H1 (cell line): ENCODE results near the gene ASTN2. TPM values are rescaled to one million over a fixed set of nuclear protein-coding genes. Genes with fewer than 3 reads are reported as not detected.

ENCODE experiments used
- CTCF ChIA-PET: fragments of 300-600 bp; sonication (Branson Sonifier 250); formaldehyde crosslinking; loops from one replicate; lab custom pipeline; 2021; ENCODE audit not compliant: partially characterized antibody; lab: Charles Lee
- POLR2A ChIA-PET: fragments of 300-600 bp; sonication (Branson Sonifier 250); formaldehyde crosslinking; loops from one replicate; lab custom pipeline; 2021; ENCODE audit warnings: inconsistent platforms; ENCODE audit not compliant: partially characterized antibody; lab: Charles Lee
- DNase-seq, 2 experiments: peaks; one replicate each; pipeline versions ENCODE4 v3.0.0 to v3.0.0-alpha.2; 2010 to 2022; ENCODE audit warnings: low spot score in 2 of 2, low read depth in 1 of 2, mixed read lengths in 1 of 2
- FAIRE-seq: peaks from 2 replicates; lab custom pipeline; 2011; peaks lifted over from hg19 to GRCh38; lab: Jason Lieb, UNC
- H2AFZ ChIP-seq: 2 replicates; pipeline ENCODE4 v1.8.1; 2012; ENCODE audit warnings: low read length, inconsistent platforms
- H2AK5ac ChIP-seq: 2 replicates; pipeline ENCODE4 v1.6.1; 2013; ENCODE audit warnings: low read depth, low read length
- H2BK120ac ChIP-seq: replicated peaks from 2 replicates; pipeline ENCODE3; 2013; ENCODE audit warnings: low read depth, low read length, inconsistent platforms
- H2BK12ac ChIP-seq: 2 replicates; pipeline ENCODE4 v1.6.1; 2013; ENCODE audit warnings: low read depth, low read length
- H2BK15ac ChIP-seq: 2 replicates; pipeline ENCODE4 v1.6.1; 2013; ENCODE audit warnings: low read length
- H2BK20ac ChIP-seq: 2 replicates; pipeline ENCODE4 v1.6.1; 2013; ENCODE audit warnings: low read length
- H2BK5ac ChIP-seq: 2 replicates; pipeline ENCODE4 v1.6.1; 2013; ENCODE audit warnings: low read depth, low read length
- H3K14ac ChIP-seq: 2 replicates; pipeline ENCODE4 v1.6.1; 2013; ENCODE audit warnings: inconsistent platforms; ENCODE audit not compliant: insufficient read length
- H3K18ac ChIP-seq: 2 replicates; pipeline ENCODE4 v1.6.1; 2013; ENCODE audit warnings: low read length; ENCODE audit errors: extremely low read depth
- H3K23ac ChIP-seq: 2 replicates; pipeline ENCODE4 v1.6.1; 2013; ENCODE audit warnings: inconsistent platforms; ENCODE audit not compliant: insufficient read length
- H3K23me2 ChIP-seq: 2 replicates; pipeline ENCODE4 v1.6.1; 2013; ENCODE audit warnings: low read depth, low read length
- H3K27ac ChIP-seq: 2 replicates; pipeline ENCODE4 v1.6.1; 2011; ENCODE audit warnings: low read depth, low read length, inconsistent platforms
- H3K27me3 ChIP-seq, 4 experiments: replicated peaks in 1 of 4; 1 replicate in 1 of 4; 2 replicates in 3 of 4; pipeline versions ENCODE4 v1.6.1 to v1.8.1; 2011 to 2013; ENCODE audit warnings: low read length in 3 of 4, mild to moderate bottlenecking in 3 of 4, inconsistent platforms in 2 of 4, mixed read lengths in 2 of 4, moderate library complexity in 1 of 4; ENCODE audit not compliant: control insufficient read depth in 3 of 4, insufficient read depth in 3 of 4; ENCODE audit errors: extremely low read depth in 1 of 4
- H3K36me3 ChIP-seq, 4 experiments: 2 replicates each; pipeline versions ENCODE4 v1.6.1 to v1.8.1; 2011 to 2013; ENCODE audit warnings: mild to moderate bottlenecking in 4 of 4, low read length in 3 of 4, moderate library complexity in 2 of 4, control low read depth in 1 of 4, inconsistent platforms in 1 of 4; ENCODE audit not compliant: insufficient read depth in 4 of 4, control insufficient read depth in 2 of 4
- H3K4ac ChIP-seq: replicated peaks from 2 replicates; pipeline ENCODE3; 2013; ENCODE audit warnings: low read length, low read depth, mixed read lengths, inconsistent platforms; ENCODE audit not compliant: insufficient read length
- H3K4me1 ChIP-seq, 4 experiments: replicated peaks in 1 of 4; 1 replicate in 1 of 4; 2 replicates in 3 of 4; pipeline versions ENCODE4 v1.6.1 to v1.8.1; 2011 to 2013; ENCODE audit warnings: low read length in 3 of 4, inconsistent platforms in 2 of 4, mixed read lengths in 1 of 4; ENCODE audit not compliant: insufficient read depth in 4 of 4, control insufficient read depth in 3 of 4
- H3K4me2 ChIP-seq, 2 experiments: 2 replicates each; pipeline versions ENCODE4 v1.6.1 to v1.8.1; 2011 to 2013; ENCODE audit warnings: low read depth in 2 of 2, low read length in 2 of 2, control low read depth in 1 of 2, inconsistent platforms in 1 of 2, mild to moderate bottlenecking in 1 of 2; ENCODE audit not compliant: insufficient read depth in 1 of 2
- H3K4me3 ChIP-seq, 4 experiments: fragments of 200-600, 300-600 bp in 1 of 4; sonication (generic), shearing (Covaris generic), sonication (Bioruptor Twin) in 1 of 4; 2 replicates each; pipeline versions ENCODE4 v1.5.1 to v1.8.1; 2011 to 2016; ENCODE audit warnings: low read length in 4 of 4, low read depth in 3 of 4, control low read depth in 2 of 4, inconsistent platforms in 2 of 4, mild to moderate bottlenecking in 2 of 4, mixed read lengths in 1 of 4, moderate library complexity in 1 of 4; ENCODE audit not compliant: insufficient read depth in 2 of 4; ENCODE audit errors: extremely low read depth in 1 of 4
- H3K56ac ChIP-seq: replicated peaks from 2 replicates; pipeline ENCODE3; 2013; ENCODE audit warnings: low read depth, mild to moderate bottlenecking, mixed read lengths, low read length, inconsistent platforms; ENCODE audit not compliant: insufficient read length
- H3K79me1 ChIP-seq: 2 replicates; pipeline ENCODE4 v1.6.1; 2013; ENCODE audit warnings: low read depth, low read length, control low read depth
- H3K79me2 ChIP-seq, 2 experiments: 2 replicates each; pipeline versions ENCODE4 v1.6.1 to v1.8.1; 2012 to 2013; ENCODE audit warnings: low read length in 2 of 2, mild to moderate bottlenecking in 2 of 2, inconsistent platforms in 1 of 2; ENCODE audit not compliant: insufficient read depth in 2 of 2, control insufficient read depth in 1 of 2
- H3K9ac ChIP-seq, 4 experiments: replicated peaks in 1 of 4; 1 replicate in 1 of 4; 2 replicates in 3 of 4; pipeline versions ENCODE4 v1.6.1 to v1.8.1; 2011 to 2013; ENCODE audit warnings: low read depth in 3 of 4, low read length in 3 of 4, control low read depth in 2 of 4, mild to moderate bottlenecking in 2 of 4, moderate library complexity in 2 of 4, inconsistent platforms in 1 of 4; ENCODE audit errors: extremely low read depth in 1 of 4
- H3K9me3 ChIP-seq, 2 experiments: 2 replicates each; pipeline versions ENCODE4 v1.6.1 to v1.8.1; 2012 to 2013; ENCODE audit warnings: mild to moderate bottlenecking in 2 of 2, moderate library complexity in 2 of 2, control low read depth in 1 of 2, inconsistent platforms in 1 of 2, low read depth in 1 of 2, low read length in 1 of 2, mixed read lengths in 1 of 2; ENCODE audit not compliant: insufficient read depth in 2 of 2
- H4K20me1 ChIP-seq, 2 experiments: replicated peaks in 1 of 2; 2 replicates each; pipeline versions ENCODE3 to v1.8.1; 2011 to 2013; ENCODE audit warnings: inconsistent platforms in 2 of 2, low read length in 2 of 2, mild to moderate bottlenecking in 1 of 2; ENCODE audit not compliant: insufficient read depth in 2 of 2, control insufficient read depth in 1 of 2
- H4K5ac ChIP-seq: 2 replicates; pipeline ENCODE4 v1.6.1; 2013; ENCODE audit warnings: low read length, low read depth, mixed read lengths, inconsistent platforms; ENCODE audit not compliant: insufficient read length
- H4K8ac ChIP-seq: 2 replicates; pipeline ENCODE4 v1.8.0; 2013; ENCODE audit warnings: mild to moderate bottlenecking, moderate library complexity, low read length, inconsistent platforms; ENCODE audit not compliant: insufficient read depth; ENCODE audit errors: extremely low read depth
- H4K91ac ChIP-seq: replicated peaks from 2 replicates; pipeline ENCODE3; 2013; ENCODE audit warnings: low read length, mixed read lengths, inconsistent platforms; ENCODE audit not compliant: insufficient read length
- BACH1 ChIP-seq: IDR thresholded peaks from 2 replicates; pipeline ENCODE4 v1.6.1; 2012; ENCODE audit warnings: low read length, improper control_type of control experiment
- NANOG ChIP-seq: IDR thresholded peaks from 2 replicates; pipeline ENCODE4 v1.6.1; 2011; ENCODE audit warnings: low read length, low read depth, mild to moderate bottlenecking, inconsistent platforms; ENCODE audit not compliant: insufficient read depth, poor library complexity, severe bottlenecking
- SIRT6 ChIP-seq: IDR thresholded peaks from one replicate; pipeline ENCODE4 v1.7.1; 2012; ENCODE audit warnings: low read length, inconsistent platforms
- SUZ12 ChIP-seq: fragments of 200-600 bp; sonication (generic); IDR thresholded peaks from 2 replicates; pipeline ENCODE4 v1.6.1; 2012; ENCODE audit warnings: mild to moderate bottlenecking, inconsistent platforms, low read length, moderate library complexity, mixed read lengths
- TBP ChIP-seq: IDR thresholded peaks from 2 replicates; pipeline ENCODE4 v1.6.1; 2011; ENCODE audit warnings: low read depth, low read length, improper control_type of control experiment
- WGBS, 2 experiments: shearing (Covaris generic) in 1 of 2; methylation state at CpG; one replicate each; pipeline versions ENCODE4 v1.1.6 to v1.1.7; 2013 to 2015; ENCODE audit warnings: low lambda C conversion rate in 2 of 2, mixed read lengths in 2 of 2, inconsistent platforms in 1 of 2, low coverage in 1 of 2, missing lambda C conversion rate in 1 of 2; ENCODE audit not compliant: insufficient replicate concordance in 2 of 2, insufficient coverage in 1 of 2, insufficient read length in 1 of 2; ENCODE audit errors: extremely low coverage in 1 of 2, missing lambda C conversion rate in 1 of 2; 5-methylcytosine and 5-hydroxymethylcytosine counted together
- polyA plus RNA-seq, 7 experiments: library from polyadenylated mRNA; depleted of rRNA in 3 of 7; stranded (reverse) in 5 of 7; unstranded in 2 of 7; fragments of >200 nt in 5 of 7; fragments of 200-250 nt in 2 of 7; gene quantifications; 1 replicate in 5 of 7; 2 replicates in 1 of 7; 4 replicates in 1 of 7; pipeline versions ENCODE4 v1.2.1 to v1.2.3, GENCODE V29; 2011 to 2013; ENCODE audit warnings: missing spikeins in 2 of 7, mixed read lengths in 2 of 7
- total RNA-seq: library from RNA; stranded (reverse); fragmentation: NEBNext Ultra II Directional; extraction: Animal tissue kit (Norgen Biotek cat#: 25700); gene quantifications from 2 replicates; pipeline ENCODE4 v1.2.1, GENCODE V29; 2021

ASTN2 gene
- total and polyA plus RNA-seq, 2 of the 8 experiments (the other 6 are each of a cell fraction or from before 2014, with no cell fraction given), result 8.2 to 13.7 TPM

GRCh38 chr9:116391306-116391900 lies 1023.5 kb downstream of the ASTN2 start:
- no peak overlapping the region for H2BK12ac ChIP-seq
- CTCF ChIA-PET, result interaction anchor here (0.7 to 1.2 kb wide), 7 partner anchors 8 to 228 kb away, joined by 3 to 4 read pairs (median 3); no protein-coding TSS in a partner anchor
- H3K79me1 ChIP-seq, result no peaks in the 10 kb centered on the region
- no peaks in the 10 kb centered on the region for H3K9me3 ChIP-seq
- no peaks in the 10 kb centered on the region for H3K27me3 ChIP-seq
- H2BK5ac ChIP-seq, result no peak overlapping the region
- no peak overlapping the region for H3K14ac ChIP-seq
- DNase-seq (no peak), FAIRE-seq (no peak)
- 91% methylated on average over 4 of the region's 4 CpGs; no CpG with 5 or more reads in 1 of the 2 experiments for WGBS, 2 experiments
- no peaks in the 10 kb centered on the region for H3K36me3 ChIP-seq
- no peak overlapping the region for H3K4me3 ChIP-seq
- H4K8ac ChIP-seq, result no peak overlapping the region; the same call in 1 of the 2 replicates
- POLR2A ChIA-PET, result no interaction called here
- no peak overlapping the region for H3K56ac ChIP-seq
- H3K23me2 ChIP-seq, result no peaks in the 10 kb centered on the region; the same call in 1 of the 2 replicates
- no peak overlapping the region for H2AFZ ChIP-seq
- H3K79me2 ChIP-seq, result no peaks in the 10 kb centered on the region
- no peak overlapping the region for H2BK20ac ChIP-seq
- no peak overlapping the region for H3K18ac ChIP-seq
- H3K4ac ChIP-seq, result no peak overlapping the region
- H3K27ac ChIP-seq, result no peak overlapping the region
- no peak overlapping the region for H2BK15ac ChIP-seq
- H3K23ac ChIP-seq, result no peak overlapping the region
- no peak overlapping the region for H2BK120ac ChIP-seq
- no peaks in the 10 kb centered on the region; a peak in 1 of 7 replicates for H3K4me1 ChIP-seq
- H4K5ac ChIP-seq, result no peak overlapping the region
- no peak overlapping the region for H4K91ac ChIP-seq
- H4K20me1 ChIP-seq, result no peaks in the 10 kb centered on the region
- no peak overlapping the region for H2AK5ac ChIP-seq
- H3K9ac ChIP-seq, result no peak overlapping the region
- H3K4me2 ChIP-seq, result no peak overlapping the region
- TF ChIP-seq TBP (no peak), NANOG (no peak), SUZ12 (no peak), BACH1 (no peak), SIRT6 (no peak)
